ENCODE results near the gene HBM.
A peak's percentile ranks its signal among the peaks of the same experiment; 100 is the strongest.

HBM gene, protein sequence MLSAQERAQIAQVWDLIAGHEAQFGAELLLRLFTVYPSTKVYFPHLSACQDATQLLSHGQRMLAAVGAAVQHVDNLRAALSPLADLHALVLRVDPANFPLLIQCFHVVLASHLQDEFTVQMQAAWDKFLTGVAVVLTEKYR

DNA sequence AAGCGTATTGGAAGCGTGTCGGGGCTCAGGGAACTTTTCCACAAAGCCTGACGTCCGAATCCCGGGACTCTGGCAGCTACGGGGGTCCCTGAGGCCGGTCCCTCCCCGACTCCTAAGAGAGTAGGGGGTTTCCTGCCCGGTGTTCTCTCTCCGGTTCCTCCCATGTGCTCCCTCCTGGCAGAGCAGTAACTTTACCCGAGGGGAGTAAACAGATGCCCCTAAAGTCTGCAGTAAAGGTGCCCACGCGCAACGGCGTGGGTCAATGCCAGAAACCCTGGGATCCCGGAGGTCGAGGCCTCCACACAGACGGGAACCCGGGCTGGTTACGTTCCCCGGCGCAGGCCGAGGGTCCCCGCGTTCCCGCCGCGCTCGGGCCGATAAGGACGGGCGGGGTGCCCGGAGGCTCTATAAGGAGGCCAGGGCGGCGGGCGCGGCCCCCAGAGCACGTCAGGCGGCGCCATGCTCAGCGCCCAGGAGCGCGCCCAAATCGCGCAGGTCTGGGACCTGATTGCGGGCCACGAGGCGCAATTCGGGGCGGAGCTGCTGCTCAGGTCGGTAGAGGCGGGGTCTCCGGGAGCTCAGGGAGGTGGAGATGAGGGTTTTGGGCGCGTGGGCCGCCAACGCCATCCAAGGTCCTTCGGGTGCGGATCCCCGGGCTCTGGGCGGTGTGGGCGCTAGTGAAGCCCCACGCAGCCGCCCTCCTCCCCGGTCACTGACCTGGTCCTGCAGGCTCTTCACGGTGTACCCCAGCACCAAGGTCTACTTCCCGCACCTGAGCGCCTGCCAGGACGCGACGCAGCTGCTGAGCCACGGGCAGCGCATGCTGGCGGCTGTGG lies at the start of gene HBM:
TSS of gene HBM (plus strand) at position 440 of the 836 bp plus-strand sequence. CDS start at position 460, 20 bp downstream.
- TF ChIP-seq, protein P1, sequence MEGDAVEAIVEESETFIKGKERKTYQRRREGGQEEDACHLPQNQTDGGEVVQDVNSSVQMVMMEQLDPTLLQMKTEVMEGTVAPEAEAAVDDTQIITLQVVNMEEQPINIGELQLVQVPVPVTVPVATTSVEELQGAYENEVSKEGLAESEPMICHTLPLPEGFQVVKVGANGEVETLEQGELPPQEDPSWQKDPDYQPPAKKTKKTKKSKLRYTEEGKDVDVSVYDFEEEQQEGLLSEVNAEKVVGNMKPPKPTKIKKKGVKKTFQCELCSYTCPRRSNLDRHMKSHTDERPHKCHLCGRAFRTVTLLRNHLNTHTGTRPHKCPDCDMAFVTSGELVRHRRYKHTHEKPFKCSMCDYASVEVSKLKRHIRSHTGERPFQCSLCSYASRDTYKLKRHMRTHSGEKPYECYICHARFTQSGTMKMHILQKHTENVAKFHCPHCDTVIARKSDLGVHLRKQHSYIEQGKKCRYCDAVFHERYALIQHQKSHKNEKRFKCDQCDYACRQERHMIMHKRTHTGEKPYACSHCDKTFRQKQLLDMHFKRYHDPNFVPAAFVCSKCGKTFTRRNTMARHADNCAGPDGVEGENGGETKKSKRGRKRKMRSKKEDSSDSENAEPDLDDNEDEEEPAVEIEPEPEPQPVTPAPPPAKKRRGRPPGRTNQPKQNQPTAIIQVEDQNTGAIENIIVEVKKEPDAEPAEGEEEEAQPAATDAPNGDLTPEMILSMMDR (IDR thresholded peaks at IDR 0.05; ENCODE audit: unreplicated experiment in 3 of 3), result no peak
- Mint-ChIP-seq H3K36me3 (ENCODE audit: low read depth) (no peaks in the 10 kb centered on the region), H3K4me1 (no peaks in the 10 kb centered on the region), H3K27ac (no peak within 1 kb of the TSS), H3K9me3 (peaks cover 4% of the 10 kb centered on the region), H3K4me3 (peak within 1 kb of the TSS in 1 of 3 experiments; percentile 11), H3K27me3 (ENCODE audit: low read depth) (peaks cover 86% of the 10 kb centered on the region)

DNA sequence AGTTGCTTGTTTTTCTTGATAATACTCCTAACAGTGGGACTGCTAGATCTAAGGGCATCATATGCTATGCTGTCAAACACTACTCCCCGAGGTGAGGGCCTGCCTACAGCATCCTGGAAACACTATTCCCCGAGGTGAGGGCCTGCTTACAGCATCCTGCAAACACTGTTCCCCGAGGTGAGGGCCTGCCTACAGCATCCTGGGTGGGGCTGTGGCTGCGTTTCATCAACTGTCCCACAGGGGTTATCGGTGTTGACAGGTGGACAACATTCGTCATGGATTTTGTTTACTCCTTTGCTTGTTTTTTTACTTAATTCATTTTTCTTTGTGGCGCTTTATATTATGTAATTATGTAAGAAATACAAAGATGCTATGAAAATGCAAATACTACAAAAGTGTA lies 49.8 kb upstream of the HBM start:
- Mint-ChIP-seq H3K4me1 (no peaks in the 10 kb centered on the region), H3K36me3 (ENCODE audit: low read depth) (peaks cover 28% of the 10 kb centered on the region), H3K27me3 (ENCODE audit: low read depth) (no peaks in the 10 kb centered on the region), H3K9me3 (no peaks in the 10 kb centered on the region), H3K4me3 (no peak overlapping the region), H3K27ac (no peak overlapping the region)
- TF ChIP-seq, protein P1 (IDR thresholded peaks at IDR 0.05; ENCODE audit: unreplicated experiment in 3 of 3), result no peak

DNA sequence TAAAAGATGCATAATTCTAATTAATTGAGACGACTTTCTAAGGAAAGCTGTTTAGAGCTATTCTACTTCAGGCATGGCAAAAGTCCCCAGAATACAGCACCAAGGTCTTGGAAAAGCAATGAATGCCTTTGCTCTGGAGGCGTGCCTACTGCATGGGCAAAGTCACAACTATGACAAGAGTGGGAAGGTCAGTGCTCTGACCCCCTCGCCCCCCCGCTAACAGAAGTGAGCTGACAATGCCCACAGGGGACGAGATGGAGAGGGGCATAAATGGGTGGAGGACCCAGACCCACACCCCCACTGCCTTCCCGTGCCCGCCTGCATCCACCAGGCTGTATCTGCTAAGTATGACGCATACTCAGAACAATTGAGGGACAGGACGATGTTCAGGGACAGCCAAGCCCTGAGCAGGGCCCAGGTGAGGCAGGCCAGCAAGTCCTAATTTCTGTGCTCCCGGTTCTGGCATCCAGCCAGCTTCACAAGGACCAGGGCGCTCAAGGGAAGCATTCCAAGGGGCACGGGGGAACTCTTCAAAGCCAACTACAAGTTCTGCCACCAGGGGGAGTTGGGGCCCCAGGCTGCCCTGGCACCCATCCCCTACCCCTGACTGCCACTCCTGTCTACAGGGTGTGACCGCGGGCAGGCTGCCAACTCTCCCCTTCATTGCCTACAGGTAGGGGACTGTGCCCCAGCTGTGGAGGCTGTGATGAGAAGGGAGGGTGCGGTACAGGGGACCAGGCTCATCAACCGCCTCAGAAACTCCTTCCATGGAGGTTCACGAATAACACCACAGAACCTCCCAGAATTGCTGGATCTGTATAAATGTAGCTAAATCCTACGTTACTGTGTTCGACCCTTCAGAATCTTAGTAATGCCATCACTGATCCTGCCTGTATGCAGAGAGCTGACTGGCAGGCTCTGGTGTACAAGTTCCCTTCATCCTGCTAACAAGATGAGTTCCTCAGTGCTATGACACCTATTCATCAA lies 48.1 kb upstream of the HBM start:
- peaks cover 15% of the 10 kb centered on the region for H3K36me3 Mint-ChIP-seq (ENCODE audit: low read depth)
- TF ChIP-seq, protein P1 (IDR thresholded peaks at IDR 0.05; ENCODE audit: unreplicated experiment in 3 of 3), result peak; percentile 61 to 65 (median 62)
- H3K27ac Mint-ChIP-seq, result no peak overlapping the region
- H3K4me3 Mint-ChIP-seq, result no peak overlapping the region
- no peaks in the 10 kb centered on the region for H3K27me3 Mint-ChIP-seq (ENCODE audit: low read depth)
- no peaks in the 10 kb centered on the region for H3K9me3 Mint-ChIP-seq
- H3K4me1 Mint-ChIP-seq, result no peaks in the 10 kb centered on the region

DNA sequence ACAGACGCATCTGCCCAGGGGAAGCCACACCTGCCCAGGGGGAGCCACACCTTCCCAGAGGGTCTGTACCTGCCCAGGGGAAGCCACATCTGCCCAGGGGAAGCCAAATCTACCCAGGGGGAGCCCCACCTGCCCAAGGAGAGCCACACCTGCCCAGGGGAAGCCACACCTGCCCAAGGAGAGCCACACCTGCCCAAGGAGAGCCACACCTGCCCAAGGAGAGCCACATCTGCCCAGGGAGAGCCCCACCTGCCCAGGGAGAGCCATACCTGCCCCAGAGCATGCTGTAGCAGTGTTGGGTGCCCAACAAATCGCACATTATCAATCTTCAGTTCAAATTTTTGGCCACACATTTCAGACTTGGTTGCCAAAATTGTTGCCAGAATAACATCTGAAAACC lies 46.9 kb upstream of the HBM start:
- TF ChIP-seq, protein P1 (IDR thresholded peaks at IDR 0.05; ENCODE audit: unreplicated experiment in 3 of 3), result no peak
- Mint-ChIP-seq H3K27me3 (ENCODE audit: low read depth) (no peaks in the 10 kb centered on the region), H3K9me3 (no peaks in the 10 kb centered on the region), H3K4me1 (no peaks in the 10 kb centered on the region), H3K27ac (no peak overlapping the region), H3K36me3 (ENCODE audit: low read depth) (peaks cover 11% of the 10 kb centered on the region), H3K4me3 (no peak overlapping the region)

DNA sequence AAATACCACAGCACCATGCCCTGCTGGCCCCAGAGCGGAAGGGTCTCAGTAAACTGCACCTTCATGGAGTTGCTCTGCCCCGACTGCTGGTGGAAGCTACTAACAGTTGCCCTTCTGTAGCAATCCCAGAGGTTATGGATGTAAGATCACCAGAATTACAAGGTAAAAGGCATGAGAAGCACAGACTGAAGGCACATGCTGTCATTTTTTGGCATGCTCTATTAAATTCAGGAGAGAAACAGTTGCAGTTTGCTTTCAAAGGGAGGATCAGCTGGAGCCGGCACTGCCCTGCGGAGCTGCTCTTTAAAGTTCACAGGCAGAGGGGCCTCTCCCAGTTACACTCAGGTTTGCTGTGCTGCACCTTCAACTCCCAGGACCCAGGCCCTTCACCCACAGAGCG lies 46.5 kb upstream of the HBM start:
- no peaks in the 10 kb centered on the region for H3K4me1 Mint-ChIP-seq
- H3K4me3 Mint-ChIP-seq, result no peak overlapping the region
- H3K36me3 Mint-ChIP-seq (ENCODE audit: low read depth), result peaks cover 9% of the 10 kb centered on the region
- H3K27ac Mint-ChIP-seq, result no peak overlapping the region
- TF ChIP-seq, protein P1 (IDR thresholded peaks at IDR 0.05; ENCODE audit: unreplicated experiment in 3 of 3), result no peak
- no peaks in the 10 kb centered on the region for H3K9me3 Mint-ChIP-seq
- H3K27me3 Mint-ChIP-seq (ENCODE audit: low read depth), result no peaks in the 10 kb centered on the region
